GM18499 (cell line): ENCODE results near the gene PIP5K1C.

Experiments used
- ATAC-seq: cut with Tn5 transposase; IDR thresholded peaks from one replicate; pipeline ENCODE4 v1.9.1; 2021; ENCODE audit warnings: moderate number of reproducible peaks; ENCODE audit not compliant: insufficient read depth, unreplicated experiment

Gene PIP5K1C, protein sequence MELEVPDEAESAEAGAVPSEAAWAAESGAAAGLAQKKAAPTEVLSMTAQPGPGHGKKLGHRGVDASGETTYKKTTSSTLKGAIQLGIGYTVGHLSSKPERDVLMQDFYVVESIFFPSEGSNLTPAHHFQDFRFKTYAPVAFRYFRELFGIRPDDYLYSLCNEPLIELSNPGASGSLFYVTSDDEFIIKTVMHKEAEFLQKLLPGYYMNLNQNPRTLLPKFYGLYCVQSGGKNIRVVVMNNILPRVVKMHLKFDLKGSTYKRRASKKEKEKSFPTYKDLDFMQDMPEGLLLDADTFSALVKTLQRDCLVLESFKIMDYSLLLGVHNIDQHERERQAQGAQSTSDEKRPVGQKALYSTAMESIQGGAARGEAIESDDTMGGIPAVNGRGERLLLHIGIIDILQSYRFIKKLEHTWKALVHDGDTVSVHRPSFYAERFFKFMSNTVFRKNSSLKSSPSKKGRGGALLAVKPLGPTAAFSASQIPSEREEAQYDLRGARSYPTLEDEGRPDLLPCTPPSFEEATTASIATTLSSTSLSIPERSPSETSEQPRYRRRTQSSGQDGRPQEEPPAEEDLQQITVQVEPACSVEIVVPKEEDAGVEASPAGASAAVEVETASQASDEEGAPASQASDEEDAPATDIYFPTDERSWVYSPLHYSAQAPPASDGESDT

DNA sequence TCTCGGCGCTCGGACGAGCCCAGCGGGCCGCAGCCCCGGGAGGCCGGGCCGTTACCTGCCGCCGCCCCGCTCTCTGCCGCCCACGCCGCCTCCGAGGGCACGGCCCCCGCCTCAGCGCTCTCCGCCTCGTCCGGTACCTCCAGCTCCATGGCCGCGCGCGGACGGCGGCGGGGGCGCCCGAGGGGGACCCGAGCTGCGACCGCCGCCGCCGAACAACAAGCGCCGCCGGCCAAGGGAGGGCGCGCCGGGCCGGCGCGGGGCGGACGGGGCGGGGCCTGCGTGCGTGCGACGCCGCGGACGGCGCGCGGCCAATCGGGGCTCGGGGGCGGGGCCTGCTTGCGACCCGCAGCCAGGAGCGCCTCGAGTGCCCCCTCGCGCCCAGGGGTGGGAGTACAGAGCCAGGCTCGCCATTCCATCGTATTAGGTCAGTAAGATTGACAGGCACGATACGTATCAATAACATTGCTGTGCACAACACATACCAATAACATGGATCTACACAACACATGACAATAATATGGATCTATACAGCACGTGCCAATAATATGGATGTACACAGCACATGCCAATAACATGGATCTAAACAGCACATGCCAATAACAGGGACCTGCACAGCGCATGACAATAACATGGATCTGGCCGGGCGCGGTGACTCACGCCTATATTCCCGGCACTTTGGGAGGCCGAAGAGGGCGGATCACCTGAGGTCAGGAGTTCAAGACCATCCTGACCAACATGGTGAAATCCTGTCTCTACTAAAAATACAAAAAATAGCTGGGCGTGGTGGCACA is at the start of gene PIP5K1C:
Gene PIP5K1C, minus strand, starts transcription at position 227 of the 791 bp plus-strand sequence. Its CDS starts 78 bp downstream, at position 149.
- ATAC-seq = no peak

DNA sequence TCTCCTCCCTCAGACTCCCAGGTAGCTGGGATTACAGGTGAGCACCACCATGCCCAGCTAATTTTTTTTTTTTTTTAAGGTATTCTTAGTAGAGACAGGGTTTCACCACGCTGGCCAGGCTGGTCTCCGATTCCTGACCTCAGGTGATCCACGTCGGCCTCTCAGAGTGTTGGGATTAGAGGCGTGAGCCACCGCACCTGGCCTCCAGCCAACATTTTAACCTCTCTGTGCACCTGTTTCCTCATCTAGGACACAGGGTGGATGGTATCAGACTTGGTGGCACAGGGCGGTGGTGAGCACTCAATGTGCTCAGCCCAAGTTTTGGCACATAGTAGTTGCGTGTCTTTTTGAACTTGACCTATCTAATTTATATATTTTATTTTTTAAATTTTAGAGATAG is 48.7 kb upstream of the PIP5K1C start:
- ATAC-seq = no peak

DNA sequence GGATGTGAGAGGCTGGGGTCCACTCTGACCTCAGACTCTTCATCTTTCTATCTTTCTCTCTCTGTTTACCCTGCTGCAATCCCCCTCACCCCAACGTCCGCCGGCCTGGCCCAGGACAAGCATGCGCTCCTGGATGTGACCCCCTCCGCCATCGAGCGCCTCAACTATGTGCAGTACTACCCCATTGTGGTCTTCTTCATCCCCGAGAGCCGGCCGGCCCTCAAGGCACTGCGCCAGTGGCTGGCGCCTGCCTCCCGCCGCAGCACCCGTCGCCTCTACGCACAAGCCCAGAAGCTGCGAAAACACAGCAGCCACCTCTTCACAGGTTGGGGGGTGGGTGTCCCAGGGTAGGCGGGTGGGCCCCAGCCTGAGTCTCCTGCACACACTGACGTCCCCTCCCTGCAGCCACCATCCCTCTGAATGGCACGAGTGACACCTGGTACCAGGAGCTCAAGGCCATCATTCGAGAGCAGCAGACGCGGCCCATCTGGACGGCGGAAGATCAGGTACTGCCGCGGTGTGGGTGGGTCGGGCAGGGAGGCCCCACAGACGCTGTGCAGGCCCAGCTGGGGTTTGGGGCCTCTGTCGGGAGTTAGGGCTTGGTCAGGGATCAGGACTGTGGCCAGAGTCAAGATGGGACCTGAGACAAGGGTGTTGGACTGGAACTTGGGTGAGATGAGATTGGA is 46.2 kb upstream of the PIP5K1C start:
- no peak for ATAC-seq

DNA sequence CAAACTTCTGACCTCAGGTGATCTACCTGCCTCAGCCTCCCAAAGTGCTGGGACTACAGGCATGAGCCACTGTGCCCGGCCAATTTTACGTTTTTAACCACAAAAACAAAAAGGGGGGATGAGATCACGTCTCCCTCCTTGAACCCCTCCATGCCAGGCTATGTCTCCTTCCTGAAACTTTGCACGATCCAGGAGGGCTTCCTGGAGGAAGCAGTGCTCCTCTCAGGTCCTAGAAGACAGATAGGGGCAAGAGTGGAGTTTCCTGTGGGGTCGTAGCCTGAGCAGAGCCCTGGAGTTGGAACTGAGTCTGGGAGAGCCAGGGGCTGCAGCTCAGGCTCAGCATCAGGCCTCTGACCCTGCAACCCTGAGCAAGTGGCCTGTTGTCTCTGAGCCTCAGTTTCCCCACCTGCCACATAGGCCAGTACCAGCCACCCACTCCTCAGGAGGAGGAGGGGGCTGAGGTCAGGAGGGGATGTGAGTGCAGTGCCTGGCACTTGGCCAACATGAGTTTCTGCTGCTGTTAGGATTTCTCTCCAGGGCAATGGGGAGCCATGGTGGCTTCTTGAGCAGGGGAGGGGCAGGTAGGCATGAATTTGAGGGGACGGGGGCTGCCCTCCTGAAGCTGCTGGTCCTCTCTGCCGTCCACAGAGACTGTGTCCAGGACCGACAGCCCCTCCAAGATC is 45.2 kb upstream of the PIP5K1C start:
- ATAC-seq = no peak

DNA sequence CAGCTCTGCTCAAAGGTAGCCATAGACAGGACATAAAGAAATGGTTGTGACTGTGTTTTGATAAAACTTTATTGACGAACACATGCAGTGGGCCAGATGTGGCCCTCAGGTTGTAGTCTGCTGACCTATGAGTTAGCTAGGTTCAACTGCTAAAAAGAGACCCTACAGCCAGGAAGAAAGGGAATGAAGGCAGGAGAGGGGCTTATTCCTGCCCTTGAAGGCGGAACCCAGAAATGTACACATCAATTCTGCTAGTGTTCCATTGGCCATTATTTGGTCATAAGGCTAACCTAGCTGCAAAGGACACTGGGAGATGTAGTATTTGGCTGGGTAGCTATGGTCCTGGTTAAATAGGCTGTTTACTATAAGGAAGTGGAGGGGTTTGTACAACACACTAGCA is 43.2 kb upstream of the PIP5K1C start:
- no peak for ATAC-seq

DNA sequence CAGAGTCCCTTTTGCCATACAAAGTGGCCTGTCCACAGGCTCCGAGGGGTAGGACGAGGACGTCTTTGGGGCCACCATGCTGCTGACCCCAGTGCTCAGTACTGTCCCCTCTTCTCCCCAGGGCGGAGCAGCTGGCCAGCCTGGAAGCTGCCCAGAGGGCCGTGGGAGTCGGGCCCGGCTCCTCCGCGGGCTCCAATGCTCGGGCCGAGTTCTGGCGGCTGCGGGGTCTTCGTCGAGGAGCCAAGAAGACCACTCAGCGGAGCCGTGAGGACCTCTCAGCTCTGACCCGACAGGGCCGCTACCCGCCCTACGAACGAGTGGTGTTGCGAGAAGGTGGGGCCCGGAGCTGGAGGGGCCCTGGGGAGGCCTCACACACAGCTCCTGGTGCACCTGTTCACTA is 40.2 kb upstream of the PIP5K1C start:
- no peak for ATAC-seq

DNA sequence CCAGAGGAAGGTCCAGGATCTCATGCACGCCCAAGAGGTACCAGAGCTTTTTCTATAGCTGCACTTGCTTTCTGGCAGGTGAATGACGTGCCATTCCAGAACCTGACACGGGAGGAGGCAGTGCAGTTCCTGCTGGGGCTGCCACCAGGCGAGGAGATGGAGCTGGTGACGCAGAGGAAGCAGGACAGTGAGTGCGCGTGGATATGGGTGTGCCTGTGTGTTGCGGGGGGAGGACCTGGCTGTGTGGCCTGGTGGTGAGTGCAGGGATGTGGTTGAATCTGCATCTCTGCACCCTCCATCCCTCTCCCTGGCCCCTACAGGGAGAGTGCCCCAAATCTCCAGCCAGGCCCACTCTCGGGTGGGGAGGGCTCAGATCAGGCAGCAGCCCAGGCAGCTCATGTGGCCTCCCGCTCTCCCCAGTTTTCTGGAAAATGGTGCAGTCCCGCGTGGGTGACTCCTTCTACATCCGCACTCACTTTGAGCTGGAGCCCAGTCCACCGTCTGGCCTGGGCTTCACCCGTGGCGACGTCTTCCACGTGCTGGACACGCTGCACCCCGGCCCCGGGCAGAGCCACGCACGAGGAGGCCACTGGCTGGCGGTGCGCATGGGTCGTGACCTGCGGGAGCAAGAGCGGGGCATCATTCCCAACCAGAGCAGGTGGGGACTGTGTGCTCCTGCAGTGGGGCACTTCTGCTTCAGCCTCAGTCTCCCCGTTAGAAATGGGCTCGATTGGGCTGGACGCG is 38.4 kb upstream of the PIP5K1C start:
- ATAC-seq = no peak

DNA sequence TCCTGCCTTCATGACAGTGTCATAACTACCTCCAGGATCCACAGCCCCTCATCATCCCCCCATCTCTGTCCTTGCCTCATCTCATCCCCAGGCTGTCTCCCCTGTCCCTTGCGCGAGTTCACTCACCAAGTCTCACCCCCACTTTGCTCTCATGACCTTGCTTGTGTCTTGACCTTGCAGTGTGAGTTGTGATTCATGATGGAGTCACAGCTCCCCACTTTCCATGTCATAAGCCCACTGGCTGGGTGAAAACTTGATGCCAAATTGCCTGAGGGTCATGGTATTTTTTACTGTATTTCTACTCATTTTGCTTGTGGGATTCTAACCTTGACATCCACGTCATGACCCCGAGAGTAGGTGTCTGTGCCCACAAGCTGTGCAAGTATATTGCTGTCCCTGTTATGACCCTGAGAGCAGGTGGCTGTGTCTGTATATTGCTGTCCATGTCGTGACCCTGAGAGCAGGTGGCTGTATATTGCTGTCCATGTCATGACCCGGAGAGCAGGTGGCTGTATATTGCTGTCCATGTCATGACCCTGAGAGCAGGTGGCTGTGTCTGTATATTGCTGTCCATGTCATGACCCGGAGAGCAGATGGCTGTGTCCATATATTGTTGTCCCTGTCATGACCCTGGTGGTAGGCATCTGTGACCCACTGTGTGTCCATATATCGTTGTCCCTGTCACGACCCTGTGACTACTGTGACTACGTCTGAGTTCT is 37.4 kb upstream of the PIP5K1C start:
- ATAC-seq = no peak

DNA sequence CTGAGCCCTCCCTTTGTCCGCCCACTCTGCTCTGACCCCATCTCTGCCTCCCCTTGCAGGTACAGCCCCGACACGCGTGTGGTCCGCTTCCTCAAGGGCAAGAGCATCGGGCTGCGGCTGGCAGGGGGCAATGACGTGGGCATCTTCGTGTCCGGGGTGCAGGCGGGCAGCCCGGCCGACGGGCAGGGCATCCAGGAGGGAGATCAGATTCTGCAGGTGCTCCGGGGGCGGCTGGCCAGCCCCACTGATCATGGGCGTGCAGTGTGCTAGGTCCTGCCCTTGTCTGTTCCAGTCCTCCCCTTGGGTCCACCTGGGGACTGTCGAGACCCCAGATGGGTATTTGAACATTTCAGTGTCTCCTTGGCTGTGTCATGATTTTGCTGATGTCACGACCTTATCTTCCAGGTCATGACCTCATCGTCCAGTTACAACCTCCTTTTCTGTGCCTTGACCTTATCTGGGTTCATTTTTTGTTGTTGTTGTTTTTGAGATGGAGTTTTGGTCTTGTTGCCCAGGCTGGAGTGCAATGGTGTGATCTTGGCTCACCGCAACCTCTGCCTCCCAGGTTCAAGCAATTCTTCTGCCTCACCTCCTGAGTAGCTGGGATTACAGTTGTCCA is 35.9 kb upstream of the PIP5K1C start:
- ATAC-seq = no peak

DNA sequence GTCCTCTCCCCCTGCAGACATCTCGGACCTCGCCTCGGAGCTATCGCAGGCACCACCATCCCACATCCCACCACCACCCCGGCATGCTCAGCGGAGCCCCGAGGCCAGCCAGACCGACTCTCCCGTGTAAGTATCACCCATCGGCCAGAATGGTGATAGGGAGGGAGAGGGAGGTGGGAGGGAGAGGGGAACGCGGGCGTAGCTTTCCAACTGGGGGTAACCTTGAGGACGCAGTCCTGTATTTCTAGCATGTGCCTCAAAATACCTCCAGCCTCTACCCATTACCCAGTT is 34.0 kb upstream of the PIP5K1C start:
- no peak for ATAC-seq

DNA sequence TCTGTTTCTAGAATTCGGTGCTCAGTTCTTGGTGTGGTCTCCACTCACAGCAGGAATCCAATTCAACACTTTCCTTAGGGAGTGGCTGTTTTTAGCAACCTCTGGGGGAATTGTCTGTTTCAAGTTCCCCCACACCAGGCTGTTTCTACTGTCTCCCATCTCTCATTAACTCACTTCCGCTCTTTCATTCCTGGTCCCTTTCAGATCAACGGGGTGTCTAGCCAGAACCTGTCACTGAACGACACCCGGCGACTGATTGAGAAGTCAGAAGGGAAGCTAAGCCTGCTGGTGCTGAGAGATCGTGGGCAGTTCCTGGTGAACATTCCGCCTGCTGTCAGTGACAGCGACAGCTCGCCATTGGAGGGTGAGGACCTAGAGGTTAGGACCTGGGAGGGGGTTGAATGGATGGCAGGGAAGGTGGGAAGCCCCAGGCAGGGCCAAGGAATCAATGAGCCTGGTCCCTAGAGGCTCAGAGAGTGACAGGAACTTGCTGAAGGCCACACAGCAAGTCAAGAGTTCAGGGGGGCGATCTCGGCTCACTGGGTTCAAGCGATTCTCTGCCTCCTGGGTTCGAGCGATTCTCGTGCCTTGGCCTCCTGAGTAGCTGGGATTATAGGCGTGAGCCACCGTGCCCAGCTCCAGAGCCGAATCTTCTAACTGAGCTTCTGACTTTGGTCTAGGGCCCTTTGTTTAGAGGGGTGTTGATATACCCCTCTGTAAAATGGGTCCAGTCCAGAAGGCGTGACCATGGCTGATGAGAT is 33.5 kb upstream of the PIP5K1C start:
- no peak for ATAC-seq

DNA sequence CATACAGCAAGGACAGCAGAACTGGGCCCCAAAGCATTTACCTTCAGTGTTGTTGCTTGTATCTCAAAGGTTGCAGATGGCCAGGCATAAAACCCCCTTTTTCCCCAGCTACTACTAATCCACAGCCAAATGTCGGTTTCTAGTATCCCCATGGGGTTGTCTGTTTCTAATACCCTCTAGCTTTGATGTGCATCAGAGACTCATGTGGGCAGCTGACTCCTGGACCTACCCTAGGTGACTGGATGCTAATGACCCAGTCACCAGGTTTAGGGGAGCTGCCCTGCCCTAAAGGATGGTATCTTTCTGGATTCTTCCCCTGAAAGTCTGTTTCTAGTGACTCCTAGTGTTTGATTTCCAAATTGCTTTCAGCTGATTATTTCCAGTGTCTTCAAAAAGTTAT is 31.8 kb upstream of the PIP5K1C start:
- no peak for ATAC-seq

DNA sequence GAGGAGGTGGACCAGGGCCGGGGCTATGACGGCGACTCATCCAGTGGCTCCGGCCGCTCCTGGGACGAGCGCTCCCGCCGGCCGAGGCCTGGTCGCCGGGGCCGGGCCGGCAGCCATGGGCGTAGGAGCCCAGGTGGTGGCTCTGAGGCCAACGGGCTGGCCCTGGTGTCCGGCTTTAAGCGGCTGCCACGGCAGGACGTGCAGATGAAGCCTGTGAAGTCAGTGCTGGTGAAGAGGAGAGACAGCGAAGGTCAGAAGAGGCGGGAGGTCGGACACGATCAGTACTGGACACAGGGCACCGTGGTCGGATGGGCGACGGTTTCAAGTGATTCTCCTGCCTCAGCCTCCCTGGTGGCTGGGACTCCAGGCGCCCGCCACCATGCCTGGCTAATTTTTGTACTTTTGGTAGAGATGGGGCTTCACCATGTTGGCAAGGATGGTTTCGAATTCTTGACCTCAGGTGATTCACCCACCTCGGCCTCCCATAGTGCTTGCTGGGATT is 30.2 kb upstream of the PIP5K1C start:
- ATAC-seq = no peak

DNA sequence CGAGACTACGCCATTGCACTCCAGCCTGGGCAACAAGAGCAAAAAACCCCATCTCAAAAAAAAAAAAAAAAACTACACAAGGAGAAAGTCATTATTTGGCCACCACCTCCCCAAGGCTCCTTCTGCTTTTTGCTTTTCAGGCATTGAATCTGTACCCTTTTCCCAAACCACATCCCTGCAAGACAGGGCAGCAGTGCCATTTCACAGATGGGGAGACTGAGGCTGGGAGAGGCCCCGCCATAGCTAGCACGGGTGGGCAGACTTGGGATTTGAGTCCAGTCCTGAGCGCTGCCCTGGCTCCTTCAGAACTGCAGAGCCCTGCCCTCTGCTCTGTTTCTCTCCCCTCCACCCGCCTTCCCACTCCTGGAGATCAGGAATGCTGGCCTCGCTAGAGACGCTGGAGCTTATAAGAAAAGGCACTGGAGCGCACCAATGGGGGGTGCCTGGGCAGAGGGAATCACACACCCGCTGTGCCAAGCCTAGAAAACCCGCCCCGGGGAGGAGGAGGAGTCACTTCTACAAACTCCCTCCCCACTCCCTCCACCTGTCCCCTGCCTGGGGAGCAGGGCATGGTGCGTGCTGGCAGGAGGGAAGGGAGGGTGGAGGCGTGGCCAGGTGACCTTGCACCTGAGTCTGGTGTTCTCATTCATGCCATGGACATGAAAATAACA is 25.5 kb upstream of the PIP5K1C start:
- no peak for ATAC-seq

DNA sequence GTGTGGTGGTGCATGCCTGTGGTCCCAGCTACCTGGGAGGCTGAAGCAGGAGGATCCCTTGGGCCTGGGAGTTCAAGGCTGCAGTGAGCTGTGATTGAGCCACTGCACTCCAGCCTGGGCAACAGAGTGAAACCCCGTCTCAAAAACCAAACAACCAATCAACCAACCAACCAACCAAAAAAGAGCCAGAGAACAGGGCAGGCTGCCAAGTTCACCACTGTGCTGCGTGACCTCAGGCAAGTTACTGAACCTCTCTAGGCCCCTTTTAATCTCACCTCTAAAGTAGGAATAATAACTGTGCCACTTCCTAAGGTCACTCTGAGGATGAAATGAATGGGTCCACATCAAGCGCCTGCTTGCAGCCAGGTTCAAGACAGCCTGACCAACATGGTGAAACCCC is 24.9 kb upstream of the PIP5K1C start:
- ATAC-seq = no peak

DNA sequence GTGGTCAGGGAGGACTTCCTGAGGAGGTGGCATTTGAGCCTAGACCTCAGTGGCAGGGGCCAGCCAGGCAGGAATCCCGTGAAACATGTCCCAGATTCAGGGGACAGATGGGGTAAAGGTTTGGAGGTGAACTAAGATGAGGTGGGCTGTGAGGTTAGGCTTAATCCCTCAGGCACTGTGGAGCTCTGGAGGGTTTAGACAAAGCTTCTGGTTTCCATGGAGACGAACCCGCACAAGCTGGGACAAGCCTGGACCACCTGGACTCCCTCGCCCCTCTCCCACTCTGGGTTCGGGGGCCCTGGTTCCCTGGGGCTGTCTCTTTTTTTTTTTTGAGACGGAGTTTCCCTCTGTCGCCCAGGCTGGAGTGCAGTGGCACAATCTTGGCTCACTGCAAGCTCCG is 23.6 kb upstream of the PIP5K1C start:
- no peak for ATAC-seq

DNA sequence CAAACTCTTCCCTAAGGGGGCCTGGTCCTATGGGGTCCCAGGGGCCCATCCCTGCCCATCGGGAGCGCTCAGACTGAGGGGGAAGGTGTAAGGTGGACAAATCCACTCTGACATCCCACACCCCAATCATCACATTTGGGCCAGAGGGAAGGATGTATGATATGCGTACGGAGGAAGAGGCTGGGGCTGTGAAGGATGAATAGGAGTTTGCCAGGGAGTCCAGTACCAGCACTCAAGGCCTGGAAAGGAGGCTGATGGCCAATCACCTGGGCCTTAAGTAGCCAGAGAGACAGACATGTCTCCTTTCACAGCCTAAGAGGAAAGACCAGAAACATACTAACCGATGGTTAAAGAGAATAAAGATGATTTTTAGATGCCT is 22.8 kb upstream of the PIP5K1C start:
- ATAC-seq = no peak
